ENCODE data around the gene PARD3B. TPM values are rescaled to one million over a fixed set of nuclear protein-coding genes. Genes with fewer than 3 reads are reported as not detected.

Gene PARD3B
- total and polyA plus RNA-seq, 2 of the 4 experiments (the other 2 are of a cell fraction): 3.3 to 15.6 TPM

DNA sequence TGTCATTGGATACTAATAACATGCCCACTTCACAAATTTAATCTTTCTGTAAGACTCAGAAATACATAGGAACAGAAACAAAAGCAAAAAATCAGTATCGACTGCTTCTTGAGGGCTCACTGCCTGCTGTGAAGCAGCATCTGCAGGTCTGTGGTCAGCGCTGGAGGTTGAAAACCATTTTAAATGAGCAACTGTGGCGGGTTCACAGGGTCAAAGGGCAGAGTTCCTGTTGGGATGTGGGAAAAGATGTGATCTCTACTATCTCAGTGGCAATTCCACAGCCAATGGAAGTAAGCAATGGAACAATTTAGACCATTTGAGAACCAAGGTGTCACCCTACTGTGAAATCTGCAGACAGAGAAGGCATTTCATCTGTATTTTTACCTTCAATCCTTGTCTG, 468.3 kb downstream of the PARD3B start:
- BruUV-seq (replicated peaks): no TSS peak
- Histone ChIP-seq H3K4me1 (ENCODE audit: control insufficient read depth, insufficient read depth, low read length) (no peaks in the 10 kb centered on the region), H3K4me3 (ENCODE audit: insufficient read depth, low read depth, low read length) (no peak overlapping the region), H2AK5ac (ENCODE audit: low read depth, low read length) (no peak overlapping the region), H2BK5ac (ENCODE audit: low read depth, low read length, poor library complexity, severe bottlenecking) (no peak overlapping the region), H3K9me1 (ENCODE audit: insufficient read depth, low read length) (peaks cover 3% of the 10 kb centered on the region; the same call in 1 of the 2 replicates), H3K79me1 (ENCODE audit: low read depth in 1 of 2, low read length in 2 of 2) (peaks cover 8 to 12% of the 10 kb centered on the region in 2 experiments; a peak in 3 of 4 replicates), H2AK9ac (replicated peaks; ENCODE audit: low read depth, low read length, poor library complexity) (no peak overlapping the region), H3K18ac (ENCODE audit: low read depth, low read length) (no peak overlapping the region), H3K23ac (ENCODE audit: low read depth, low read length) (no peak overlapping the region), H2BK20ac (ENCODE audit: low read depth, low read length) (no peak overlapping the region), H3K4me2 (ENCODE audit: low read depth, low read length) (no peak overlapping the region), H3K36me3 (ENCODE audit: control insufficient read depth, insufficient read depth, low read length) (no peaks in the 10 kb centered on the region), H3K27me3 (ENCODE audit: control insufficient read depth, insufficient read depth, low read length) (no peaks in the 10 kb centered on the region), H2BK120ac (ENCODE audit: low read depth, low read length) (no peak overlapping the region), H4K91ac (ENCODE audit: insufficient read depth, low read depth, low read length) (no peak overlapping the region), H4K20me1 (ENCODE audit: insufficient read depth, low read length) (no peaks in the 10 kb centered on the region), H3K9ac (ENCODE audit: low read depth, low read length) (no peak overlapping the region), H3K27ac (ENCODE audit: insufficient read depth, low read length) (no peak overlapping the region), H3K9me3 (ENCODE audit: control insufficient read depth, insufficient read depth, low read length) (no peaks in the 10 kb centered on the region), H4K8ac (ENCODE audit: low read depth in 2 of 2, low read length in 2 of 2) (no peak overlapping the region), H3K56ac (ENCODE audit: extremely low read depth, insufficient read depth, low read length) (no peak overlapping the region), H3K4ac (ENCODE audit: low read depth, low read length) (no peak overlapping the region), H3K14ac (replicated peaks; ENCODE audit: low read depth, low read length) (no peak overlapping the region), H2AFZ (replicated peaks; ENCODE audit: low read length, poor library complexity) (no peak overlapping the region), H2BK15ac (ENCODE audit: low read depth, low read length) (no peak overlapping the region), H4K5ac (ENCODE audit: low read depth, low read length) (no peak overlapping the region)
- POLR2A ChIA-PET (ENCODE audit: unreplicated experiment): no interaction called here
- ATAC-seq (ENCODE audit: low read depth) (no peak), DNase-seq (no peak)
- WGBS, 2 experiments (ENCODE audit: extremely low coverage in 2 of 2, insufficient read length in 1 of 2): no CpG with 5 or more reads among the region's 3 CpGs
- TF ChIP-seq RAD21 (IDR thresholded peaks at IDR 0.05; ENCODE audit: low read length): no peak
- TF ChIP-seq SMC3 (IDR thresholded peaks at IDR 0.05; ENCODE audit: low read depth, low read length): no peak
- TF ChIP-seq, protein P1, sequence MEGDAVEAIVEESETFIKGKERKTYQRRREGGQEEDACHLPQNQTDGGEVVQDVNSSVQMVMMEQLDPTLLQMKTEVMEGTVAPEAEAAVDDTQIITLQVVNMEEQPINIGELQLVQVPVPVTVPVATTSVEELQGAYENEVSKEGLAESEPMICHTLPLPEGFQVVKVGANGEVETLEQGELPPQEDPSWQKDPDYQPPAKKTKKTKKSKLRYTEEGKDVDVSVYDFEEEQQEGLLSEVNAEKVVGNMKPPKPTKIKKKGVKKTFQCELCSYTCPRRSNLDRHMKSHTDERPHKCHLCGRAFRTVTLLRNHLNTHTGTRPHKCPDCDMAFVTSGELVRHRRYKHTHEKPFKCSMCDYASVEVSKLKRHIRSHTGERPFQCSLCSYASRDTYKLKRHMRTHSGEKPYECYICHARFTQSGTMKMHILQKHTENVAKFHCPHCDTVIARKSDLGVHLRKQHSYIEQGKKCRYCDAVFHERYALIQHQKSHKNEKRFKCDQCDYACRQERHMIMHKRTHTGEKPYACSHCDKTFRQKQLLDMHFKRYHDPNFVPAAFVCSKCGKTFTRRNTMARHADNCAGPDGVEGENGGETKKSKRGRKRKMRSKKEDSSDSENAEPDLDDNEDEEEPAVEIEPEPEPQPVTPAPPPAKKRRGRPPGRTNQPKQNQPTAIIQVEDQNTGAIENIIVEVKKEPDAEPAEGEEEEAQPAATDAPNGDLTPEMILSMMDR (conservative IDR thresholded peaks at IDR 0.05; ENCODE audit: low read depth, low read length): no peak
- TF ChIP-seq MAFK (IDR thresholded peaks at IDR 0.05; ENCODE audit: low read depth, low read length): no peak
- TF ChIP-seq CHD1 (IDR thresholded peaks at IDR 0.05; ENCODE audit: low read depth, low read length): no peak
- TF ChIP-seq, protein P2, sequence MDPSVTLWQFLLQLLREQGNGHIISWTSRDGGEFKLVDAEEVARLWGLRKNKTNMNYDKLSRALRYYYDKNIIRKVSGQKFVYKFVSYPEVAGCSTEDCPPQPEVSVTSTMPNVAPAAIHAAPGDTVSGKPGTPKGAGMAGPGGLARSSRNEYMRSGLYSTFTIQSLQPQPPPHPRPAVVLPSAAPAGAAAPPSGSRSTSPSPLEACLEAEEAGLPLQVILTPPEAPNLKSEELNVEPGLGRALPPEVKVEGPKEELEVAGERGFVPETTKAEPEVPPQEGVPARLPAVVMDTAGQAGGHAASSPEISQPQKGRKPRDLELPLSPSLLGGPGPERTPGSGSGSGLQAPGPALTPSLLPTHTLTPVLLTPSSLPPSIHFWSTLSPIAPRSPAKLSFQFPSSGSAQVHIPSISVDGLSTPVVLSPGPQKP (IDR thresholded peaks at IDR 0.05; ENCODE audit: borderline replicate concordance, low read depth, low read length): no peak
- TF ChIP-seq POLR2A (IDR thresholded peaks at IDR 0.05; ENCODE audit: low read depth, low read length): no peak
- TF ChIP-seq NFE2L2 (IDR thresholded peaks at IDR 0.05; ENCODE audit: low read depth, low read length): no peak
- TF ChIP-seq RCOR1 (IDR thresholded peaks at IDR 0.05; ENCODE audit: insufficient replicate concordance, low read length): no peak
- TF ChIP-seq FOS (IDR thresholded peaks at IDR 0.05; ENCODE audit: low read depth, low read length): no peak
- no peak for TF ChIP-seq CEBPB (IDR thresholded peaks at IDR 0.05; ENCODE audit: low read depth, low read length)
- TF ChIP-seq BHLHE40 (IDR thresholded peaks at IDR 0.05; ENCODE audit: low read depth, low read length): no peak
- TF ChIP-seq MXI1 (IDR thresholded peaks at IDR 0.05; ENCODE audit: borderline replicate concordance, low read depth, low read length): no peak
- TF ChIP-seq, protein P3, sequence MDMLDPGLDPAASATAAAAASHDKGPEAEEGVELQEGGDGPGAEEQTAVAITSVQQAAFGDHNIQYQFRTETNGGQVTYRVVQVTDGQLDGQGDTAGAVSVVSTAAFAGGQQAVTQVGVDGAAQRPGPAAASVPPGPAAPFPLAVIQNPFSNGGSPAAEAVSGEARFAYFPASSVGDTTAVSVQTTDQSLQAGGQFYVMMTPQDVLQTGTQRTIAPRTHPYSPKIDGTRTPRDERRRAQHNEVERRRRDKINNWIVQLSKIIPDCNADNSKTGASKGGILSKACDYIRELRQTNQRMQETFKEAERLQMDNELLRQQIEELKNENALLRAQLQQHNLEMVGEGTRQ (IDR thresholded peaks at IDR 0.05; ENCODE audit: low read depth, low read length): no peak
- TF ChIP-seq RFX5 (IDR thresholded peaks at IDR 0.05; ENCODE audit: low read depth, low read length): no peak
- no peak for TF ChIP-seq MAZ (IDR thresholded peaks at IDR 0.05; ENCODE audit: borderline replicate concordance, low read depth, low read length)
- intact Hi-C loops (cut with micrococcal nuclease): no loop called here
- dilution Hi-C loops (cut with HindIII; ENCODE audit: low sequenced_read_pairs, unreplicated experiment): no loop called here
- in situ Hi-C loops (cut with MboI; ENCODE audit: low sequenced_read_pairs): no loop called here
- CTCF ChIA-PET: no interaction called here
